22Rv1 (cell line): ENCODE measurements around the gene LOX.

Experiments used
- ZFX ChIP-seq: fragments of 450-650 bp; IDR thresholded peaks from 2 replicates; pipeline ENCODE4 v1.6.1; 2017; ENCODE audit warnings: antibody characterized with exemption, borderline replicate concordance
- TF ChIP-seq, protein P1 (sequence below): fragments of 450-650 bp; IDR thresholded peaks from 2 replicates; pipeline ENCODE4 v1.5.1; 2017; ENCODE audit warnings: mild to moderate bottlenecking

- TF ChIP-seq, protein P1, sequence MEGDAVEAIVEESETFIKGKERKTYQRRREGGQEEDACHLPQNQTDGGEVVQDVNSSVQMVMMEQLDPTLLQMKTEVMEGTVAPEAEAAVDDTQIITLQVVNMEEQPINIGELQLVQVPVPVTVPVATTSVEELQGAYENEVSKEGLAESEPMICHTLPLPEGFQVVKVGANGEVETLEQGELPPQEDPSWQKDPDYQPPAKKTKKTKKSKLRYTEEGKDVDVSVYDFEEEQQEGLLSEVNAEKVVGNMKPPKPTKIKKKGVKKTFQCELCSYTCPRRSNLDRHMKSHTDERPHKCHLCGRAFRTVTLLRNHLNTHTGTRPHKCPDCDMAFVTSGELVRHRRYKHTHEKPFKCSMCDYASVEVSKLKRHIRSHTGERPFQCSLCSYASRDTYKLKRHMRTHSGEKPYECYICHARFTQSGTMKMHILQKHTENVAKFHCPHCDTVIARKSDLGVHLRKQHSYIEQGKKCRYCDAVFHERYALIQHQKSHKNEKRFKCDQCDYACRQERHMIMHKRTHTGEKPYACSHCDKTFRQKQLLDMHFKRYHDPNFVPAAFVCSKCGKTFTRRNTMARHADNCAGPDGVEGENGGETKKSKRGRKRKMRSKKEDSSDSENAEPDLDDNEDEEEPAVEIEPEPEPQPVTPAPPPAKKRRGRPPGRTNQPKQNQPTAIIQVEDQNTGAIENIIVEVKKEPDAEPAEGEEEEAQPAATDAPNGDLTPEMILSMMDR = no peak
- TF ChIP-seq ZFX = no peak
These were observed at the start of gene LOX for GRCh38 chr5:122078116-122079110.
